ENCODE measurements around the gene KIFC3. TPM values are rescaled to one million over a fixed set of nuclear protein-coding genes. Genes with fewer than 3 reads are reported as not detected.

The KIFC3 gene
- total and polyA plus RNA-seq, 7 donors: 3.1 to 17.8 (median 6.6) TPM

DNA sequence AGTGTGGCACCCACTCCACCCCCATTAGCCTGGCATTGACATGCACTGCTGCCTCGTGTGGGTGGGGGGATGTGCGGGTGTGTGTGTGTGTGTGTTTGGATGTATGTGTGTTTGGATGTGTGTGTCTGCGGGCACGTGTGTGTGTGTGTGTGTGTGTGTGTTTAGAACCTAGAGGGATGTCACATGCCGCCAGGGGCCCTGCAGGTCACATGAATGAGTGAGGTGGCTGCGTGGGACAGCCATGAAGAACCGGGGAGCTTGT is 57.7 kb downstream of the KIFC3 start:
- Histone ChIP-seq H3K27me3 (ENCODE audit: insufficient read depth in 3 of 3, low read length in 2 of 3) (no peaks in the 10 kb centered on the region), H3K27ac (no peak overlapping the region), H3K4me1 (no peaks in the 10 kb centered on the region), H3K36me3 (ENCODE audit: insufficient read depth in 1 of 2, low read depth in 1 of 2) (peaks cover 0 to 13% of the 10 kb centered on the region in 2 donors), H3K9me3 (no peaks in the 10 kb centered on the region), H3K4me3 (no peak overlapping the region)
- ATAC-seq (no peak), DNase-seq (no peak)
- WGBS, 3 donors: 92 to 94% (median 92%) methylated on average over 7 of the region's 7 CpGs
- intact Hi-C loops (cut with DNase I): no loop called here
- no peak for TF ChIP-seq CTCF (IDR thresholded peaks at IDR 0.05)

- Histone ChIP-seq H3K27ac (no peak overlapping the region), H3K4me1 (no peaks in the 10 kb centered on the region), H3K4me3 (no peak overlapping the region), H3K9me3 (no peaks in the 10 kb centered on the region), H3K36me3 (ENCODE audit: insufficient read depth in 1 of 2, low read depth in 1 of 2) (peaks cover 0 to 13% of the 10 kb centered on the region in 2 donors), H3K27me3 (ENCODE audit: insufficient read depth in 3 of 3, low read length in 2 of 3) (no peaks in the 10 kb centered on the region)
- 87 to 91% (median 90%) methylated on average over 23 of the region's 23 CpGs for WGBS, 3 donors
- intact Hi-C loops (cut with DNase I): no loop called here
- no peak for TF ChIP-seq CTCF (IDR thresholded peaks at IDR 0.05)
- ATAC-seq (no peak), DNase-seq (no peak)
These were observed 58.2 kb downstream of the KIFC3 start for GRCh38 chr16:57743886-57744641.

GRCh38 chr16:57743458-57743857 is 58.8 kb downstream of the KIFC3 start:
- TF ChIP-seq CTCF (IDR thresholded peaks at IDR 0.05): no peak
- Histone ChIP-seq H3K9me3 (no peaks in the 10 kb centered on the region), H3K4me3 (no peak overlapping the region), H3K27ac (no peak overlapping the region), H3K36me3 (ENCODE audit: insufficient read depth in 1 of 2, low read depth in 1 of 2) (peaks cover 0 to 13% of the 10 kb centered on the region in 2 donors), H3K4me1 (no peaks in the 10 kb centered on the region), H3K27me3 (ENCODE audit: insufficient read depth in 3 of 3, low read length in 2 of 3) (no peaks in the 10 kb centered on the region)
- intact Hi-C loops (cut with DNase I): no loop called here
- ATAC-seq (no peak), DNase-seq (no peak)
- WGBS, 3 donors: 50 to 71% (median 58%) methylated on average over 10 of the region's 10 CpGs

DNA sequence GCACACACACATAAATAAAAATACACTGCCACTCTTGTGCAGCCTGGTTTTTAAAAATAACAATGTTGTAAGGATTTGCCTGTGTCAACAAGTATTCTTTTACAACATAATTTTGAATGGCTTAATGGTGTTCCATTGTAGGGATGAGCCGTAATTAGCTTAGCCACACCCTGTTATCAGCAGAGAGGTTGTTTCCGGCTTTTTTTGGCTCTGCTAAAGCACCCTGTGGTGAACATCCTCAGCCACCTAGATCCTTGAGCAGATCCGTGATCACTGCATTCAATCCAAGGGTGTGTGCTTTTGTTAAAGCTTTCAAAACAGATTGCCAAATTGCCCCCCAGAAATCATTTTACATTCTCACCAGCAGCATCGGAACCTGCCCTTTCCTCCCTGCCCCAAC is 59.7 kb downstream of the KIFC3 start:
- Histone ChIP-seq H3K27me3 (ENCODE audit: insufficient read depth in 3 of 3, low read length in 2 of 3) (no peaks in the 10 kb centered on the region), H3K4me3 (no peak overlapping the region), H3K27ac (no peak overlapping the region), H3K9me3 (no peaks in the 10 kb centered on the region), H3K4me1 (no peaks in the 10 kb centered on the region), H3K36me3 (ENCODE audit: insufficient read depth in 1 of 2, low read depth in 1 of 2) (peaks cover 0 to 13% of the 10 kb centered on the region in 2 donors)
- DNase-seq (no peak), ATAC-seq (no peak)
- WGBS, 3 donors: 79 to 82% (median 81%) methylated on average over 4 of the region's 4 CpGs
- TF ChIP-seq CTCF (IDR thresholded peaks at IDR 0.05): no peak
- intact Hi-C loops (cut with DNase I): no loop called here

DNA sequence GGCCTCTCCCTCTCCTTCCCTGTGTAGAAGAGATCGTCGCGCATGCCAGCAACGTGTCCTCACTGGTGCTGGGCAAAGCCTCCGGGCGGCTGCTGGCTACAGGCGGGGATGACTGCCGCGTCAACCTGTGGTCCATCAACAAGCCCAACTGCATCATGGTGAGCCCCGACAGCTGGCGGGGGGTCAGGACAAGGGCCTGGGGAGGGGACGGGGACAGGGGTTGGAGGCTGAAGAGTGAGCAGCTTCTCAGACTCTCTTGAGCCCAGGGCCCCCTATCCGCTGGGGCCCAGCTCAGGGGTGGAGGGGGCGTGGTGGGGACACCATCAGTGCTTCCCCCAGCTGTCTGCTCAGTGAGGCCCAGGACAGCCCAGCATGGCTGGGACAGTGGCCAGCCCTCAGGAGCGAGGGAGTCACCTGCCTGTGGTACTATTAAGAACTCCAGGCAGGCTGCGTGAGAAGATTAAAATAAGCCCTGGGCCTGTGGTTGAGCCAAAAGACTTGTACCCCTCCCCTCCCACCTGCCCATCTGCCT is 60.6 kb downstream of the KIFC3 start:
- peaks cover 0 to 13% of the 10 kb centered on the region in 2 donors for H3K36me3 ChIP-seq (ENCODE audit: insufficient read depth in 1 of 2, low read depth in 1 of 2)
- DNase-seq (peak in 1 of 2 donors; percentile 30), ATAC-seq (peak in 3 of 4 donors; percentile 42 to 72 (median 44))
- no peaks in the 10 kb centered on the region for H3K9me3 ChIP-seq
- intact Hi-C loops (cut with DNase I): no loop called here
- no peaks in the 10 kb centered on the region for H3K4me1 ChIP-seq
- H3K27ac ChIP-seq: no peak overlapping the region
- TF ChIP-seq CTCF (IDR thresholded peaks at IDR 0.05): no peak
- 73 to 81% (median 76%) methylated on average over 15 to 16 of the region's 16 CpGs for WGBS, 3 donors
- no peaks in the 10 kb centered on the region for H3K27me3 ChIP-seq (ENCODE audit: insufficient read depth in 3 of 3, low read length in 2 of 3)
- no peak overlapping the region for H3K4me3 ChIP-seq
